GM12873 (cell line): ENCODE data around the gene AGTPBP1.

Experiments
- CTCF ChIP-seq: IDR thresholded peaks from 2 replicates; pipeline ENCODE4 v1.5.1; 2012; ENCODE audit warnings: low read depth, mild to moderate bottlenecking, moderate library complexity, low read length, control low read depth; ENCODE audit not compliant: insufficient read depth; ENCODE audit errors: missing control alignments

The AGTPBP1 gene

GRCh38 chr9:85741875-85742596 is at the start of gene AGTPBP1:
Gene AGTPBP1 (minus strand): TSS chr9:85741954. CDS start chr9:85712533, 29,421 bp downstream.
- TF ChIP-seq CTCF, result no peak

GRCh38 chr9:85746309-85746708 is 4.6 kb upstream of the AGTPBP1 start:
- TF ChIP-seq CTCF, result no peak

GRCh38 chr9:85745203-85745602 is 3.4 kb upstream of the AGTPBP1 start:
- TF ChIP-seq CTCF, result no peak

- no peak for TF ChIP-seq CTCF
Measured at GRCh38 chr9:85744480-85744879, 2.7 kb upstream of the AGTPBP1 start.

GRCh38 chr9:85743275-85744128 is 1.7 kb upstream of the AGTPBP1 start:
- no peak for TF ChIP-seq CTCF

GRCh38 chr9:85742597-85742936 is 813 bp upstream of the AGTPBP1 start:
- no peak for TF ChIP-seq CTCF

- no peak for TF ChIP-seq CTCF
Measured at GRCh38 chr9:85741095-85741874, 469 bp downstream of the AGTPBP1 start.
